Neural progenitor cell (in vitro differentiated cells): Measurements from ENCODE around the gene NDUFS6. TPM values are rescaled to one million over a fixed set of nuclear protein-coding genes. Genes with fewer than 3 reads are reported as not detected.

Experiments
- DNase-seq: peaks from one replicate; pipeline ENCODE4 v3.0.0-alpha.2; 2016; ENCODE audit warnings: low spot score
- H2AFZ ChIP-seq: fragments of 200-600 bp; sonication (generic); replicated peaks from 2 replicates; pipeline ENCODE4 v1.6.1; 2016; ENCODE audit warnings: antibody characterized with exemption
- H3F3A ChIP-seq: fragments of 200-600 bp; sonication (generic); 2 replicates; pipeline ENCODE4 v1.6.1; 2016; ENCODE audit warnings: antibody characterized with exemption, low read depth
- H3K27ac ChIP-seq: fragments of 200-600 bp; sonication (generic); 2 replicates; pipeline ENCODE4 v1.5.1; 2016; ENCODE audit warnings: mild to moderate bottlenecking
- H3K27me3 ChIP-seq: fragments of 200-600 bp; sonication (generic); 2 replicates; pipeline ENCODE4 v1.6.1; 2016; ENCODE audit warnings: mild to moderate bottlenecking, moderate library complexity
- H3K36me3 ChIP-seq: fragments of 200-600 bp; sonication (generic); 2 replicates; pipeline ENCODE4 v1.5.1; 2016
- H3K4me1 ChIP-seq: fragments of 200-600 bp; sonication (generic); 2 replicates; pipeline ENCODE4 v1.6.1; 2016; ENCODE audit warnings: mixed run types
- H3K4me2 ChIP-seq: fragments of 200-600 bp; sonication (generic); 2 replicates; pipeline ENCODE4 v1.6.1; 2016
- H3K4me3 ChIP-seq: fragments of 200-600 bp; sonication (generic); 2 replicates; pipeline ENCODE4 v1.5.1; 2016
- H3K79me2 ChIP-seq: fragments of 200-600 bp; sonication (generic); 2 replicates; pipeline ENCODE4 v1.6.1; 2016; ENCODE audit warnings: low read depth
- H3K9ac ChIP-seq: fragments of 200-600 bp; sonication (generic); 2 replicates; pipeline ENCODE4 v1.6.1; 2016
- H3K9me3 ChIP-seq: fragments of 200-600 bp; sonication (generic); 2 replicates; pipeline ENCODE4 v1.5.1; 2016; ENCODE audit warnings: low read depth
- H4K20me1 ChIP-seq: fragments of 200-600 bp; sonication (generic); 2 replicates; pipeline ENCODE4 v1.6.1; 2016; ENCODE audit warnings: low read depth
- H3K27ac Mint-ChIP-seq: 3 replicates; pipeline ENCODE4 v1.8.0; 2021; ENCODE audit warnings: mixed read lengths
- H3K27me3 Mint-ChIP-seq: 2 replicates; pipeline ENCODE4 v1.8.0; 2022; ENCODE audit warnings: low read depth, mild to moderate bottlenecking, inconsistent platforms, moderate library complexity, mixed read lengths; ENCODE audit not compliant: insufficient read depth
- H3K36me3 Mint-ChIP-seq: 3 replicates; pipeline ENCODE4 v1.8.0; 2021; ENCODE audit warnings: mixed read lengths
- H3K4me1 Mint-ChIP-seq: 3 replicates; pipeline ENCODE4 v1.8.0; 2021; ENCODE audit warnings: mixed read lengths
- H3K4me3 Mint-ChIP-seq: 3 replicates; pipeline ENCODE4 v1.8.0; 2021; ENCODE audit warnings: mild to moderate bottlenecking, moderate library complexity, mixed read lengths
- H3K9me3 Mint-ChIP-seq: 3 replicates; pipeline ENCODE4 v1.8.0; 2020; ENCODE audit warnings: mixed read lengths
- CTCF ChIP-seq: fragments of 200-600 bp; sonication (generic); IDR thresholded peaks from 2 replicates; pipeline ENCODE4 v1.5.1; 2017; ENCODE audit warnings: antibody characterized with exemption, mild to moderate bottlenecking
- EZH2 ChIP-seq: fragments of 200-600 bp; sonication (generic); IDR thresholded peaks from 2 replicates; pipeline ENCODE4 v1.6.1; 2017; ENCODE audit warnings: antibody characterized with exemption, mild to moderate bottlenecking, moderate library complexity
- EZH2phosphoT487 ChIP-seq: fragments of 200-600 bp; sonication (generic); IDR thresholded peaks from 2 replicates; pipeline ENCODE4 v1.6.1; 2017; ENCODE audit warnings: antibody characterized with exemption
- total RNA-seq: library from RNA; depleted of rRNA; stranded (reverse); fragments of >200 nt; gene quantifications from 2 replicates; pipeline ENCODE4 v1.2.3, GENCODE V29; 2015; ENCODE audit warnings: low replicate concordance

The NDUFS6 gene
- total RNA-seq, 1 donor from 2014 or later: 54.2 TPM

DNA sequence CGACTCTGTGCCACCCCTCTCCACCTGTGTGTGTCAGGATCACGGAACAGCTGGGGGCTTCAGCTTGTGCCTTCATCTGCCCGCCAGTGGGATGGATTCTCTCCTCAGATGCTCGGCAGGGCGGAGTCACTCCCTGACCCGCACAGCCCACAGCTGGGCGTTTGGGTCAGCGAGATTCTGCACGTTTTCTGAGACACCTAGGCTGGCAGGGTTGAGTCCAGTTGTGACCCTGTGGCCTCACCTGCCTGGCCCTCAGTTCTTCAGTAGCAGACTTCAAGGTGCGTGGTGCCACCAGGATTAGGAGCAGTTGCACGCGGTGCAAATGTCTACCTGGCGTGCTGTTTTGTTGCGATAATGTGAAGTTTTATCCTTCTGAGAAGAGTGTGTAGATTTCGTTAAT is 5.0 kb downstream of the NDUFS6 start:
- peaks cover 11% of the 10 kb centered on the region for H3K4me1 Mint-ChIP-seq
- peaks cover 95% of the 10 kb centered on the region for H3K79me2 ChIP-seq
- DNase-seq: no peak
- H3K9me3 ChIP-seq: no peaks in the 10 kb centered on the region
- peaks cover 3% of the 10 kb centered on the region for H3K27me3 Mint-ChIP-seq
- no peak overlapping the region for H2AFZ ChIP-seq
- no peak overlapping the region for H3K4me3 ChIP-seq
- peaks cover 35% of the 10 kb centered on the region for H4K20me1 ChIP-seq
- no peak overlapping the region for H3K4me3 Mint-ChIP-seq
- H3K27ac ChIP-seq: no peak overlapping the region
- H3K36me3 ChIP-seq: peaks cover 6% of the 10 kb centered on the region
- peaks cover 6% of the 10 kb centered on the region for H3K4me1 ChIP-seq
- peaks cover 36% of the 10 kb centered on the region for H3K36me3 Mint-ChIP-seq
- H3F3A ChIP-seq: no peaks in the 10 kb centered on the region
- H3K9me3 Mint-ChIP-seq: no peaks in the 10 kb centered on the region
- H3K4me2 ChIP-seq: no peak overlapping the region
- no peaks in the 10 kb centered on the region for H3K27me3 ChIP-seq
- no peak overlapping the region for H3K27ac Mint-ChIP-seq
- no peak for TF ChIP-seq EZH2phosphoT487
- TF ChIP-seq CTCF: no peak
- no peak for TF ChIP-seq EZH2
- H3K9ac ChIP-seq: no peak overlapping the region

- peaks cover 40% of the 10 kb centered on the region for H4K20me1 ChIP-seq
- H2AFZ ChIP-seq: no peak overlapping the region
- no peaks in the 10 kb centered on the region for H3F3A ChIP-seq
- Mint-ChIP-seq H3K4me3 (no peak overlapping the region), H3K27ac (no peak overlapping the region), H3K9me3 (no peaks in the 10 kb centered on the region), H3K4me1 (peaks cover 9% of the 10 kb centered on the region), H3K36me3 (peaks cover 42% of the 10 kb centered on the region), H3K27me3 (peaks cover 3% of the 10 kb centered on the region)
- H3K27ac ChIP-seq: no peak overlapping the region
- no peak for TF ChIP-seq CTCF
- no peak for TF ChIP-seq EZH2phosphoT487
- TF ChIP-seq EZH2: no peak
- peaks cover 6% of the 10 kb centered on the region for H3K4me1 ChIP-seq
- H3K36me3 ChIP-seq: peaks cover 9% of the 10 kb centered on the region
- H3K79me2 ChIP-seq: peaks cover 95% of the 10 kb centered on the region
- H3K4me2 ChIP-seq: no peak overlapping the region
- H3K9me3 ChIP-seq: no peaks in the 10 kb centered on the region
- no peak overlapping the region for H3K9ac ChIP-seq
- no peaks in the 10 kb centered on the region for H3K27me3 ChIP-seq
- no peak overlapping the region for H3K4me3 ChIP-seq
- DNase-seq: no peak
These were observed 5.8 kb downstream of the NDUFS6 start for GRCh38 chr5:1806974-1807373.

GRCh38 chr5:1807451-1808185 is 6.4 kb downstream of the NDUFS6 start:
- Histone ChIP-seq H2AFZ (no peak overlapping the region), H3K9ac (no peak overlapping the region), H3K4me1 (peaks cover under 1% of the 10 kb centered on the region), H3K27me3 (no peaks in the 10 kb centered on the region), H3K79me2 (peaks cover 95% of the 10 kb centered on the region), H3F3A (no peaks in the 10 kb centered on the region), H3K27ac (no peak overlapping the region), H3K4me3 (no peak overlapping the region), H3K36me3 (peaks cover 9% of the 10 kb centered on the region), H3K9me3 (no peaks in the 10 kb centered on the region), H4K20me1 (peaks cover 42% of the 10 kb centered on the region), H3K4me2 (no peak overlapping the region)
- Mint-ChIP-seq H3K4me3 (no peak overlapping the region), H3K27me3 (peaks cover 3% of the 10 kb centered on the region), H3K27ac (no peak overlapping the region), H3K36me3 (peaks cover 47% of the 10 kb centered on the region), H3K9me3 (no peaks in the 10 kb centered on the region), H3K4me1 (peaks cover 5% of the 10 kb centered on the region)
- no peak for TF ChIP-seq EZH2phosphoT487
- no peak for TF ChIP-seq CTCF
- no peak for TF ChIP-seq EZH2
- DNase-seq: no peak
